IPS DF 4.7 (cell line): ENCODE measurements around the gene SKOR2.
"Not testable (repeated sequence)": the region's sequence is repeated elsewhere in the genome, so short reads cannot be mapped to it uniquely, and the experiment has no call there.

Experiments
- DNase-seq: peaks from one replicate; pipeline ENCODE4 v3.0.0-alpha.2; 2013; ENCODE audit warnings: low spot score; ENCODE audit errors: extremely low read depth

The SKOR2 gene

GRCh38 chr18:47191961-47192360 is 59.5 kb downstream of the SKOR2 start:
- no peak for DNase-seq

- DNase-seq: no peak
These were observed 63.7 kb downstream of the SKOR2 start for GRCh38 chr18:47187721-47188120.

GRCh38 chr18:47184419-47185050 is 66.9 kb downstream of the SKOR2 start:
- no peak for DNase-seq

DNA sequence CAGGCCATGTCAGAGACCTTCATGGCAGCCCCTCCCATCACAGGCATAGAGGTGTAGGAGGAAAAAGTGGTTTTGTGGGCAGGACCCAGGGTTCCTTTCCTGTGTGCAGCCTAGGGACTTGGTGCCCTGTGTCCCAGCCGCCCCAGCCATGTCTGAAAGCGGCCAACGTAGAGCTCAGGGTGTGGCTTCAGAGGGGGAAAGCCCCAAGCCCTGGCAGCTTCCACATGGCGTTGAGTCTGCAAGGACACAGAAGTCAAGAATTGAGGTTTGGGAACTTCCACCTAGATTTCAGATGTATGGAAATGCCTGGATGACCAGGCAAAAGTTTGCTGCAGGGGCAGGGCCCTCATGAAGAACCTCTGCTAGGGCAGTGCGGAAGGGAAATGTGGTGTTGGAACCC is 69.3 kb downstream of the SKOR2 start:
- DNase-seq: not testable (repeated sequence)

DNA sequence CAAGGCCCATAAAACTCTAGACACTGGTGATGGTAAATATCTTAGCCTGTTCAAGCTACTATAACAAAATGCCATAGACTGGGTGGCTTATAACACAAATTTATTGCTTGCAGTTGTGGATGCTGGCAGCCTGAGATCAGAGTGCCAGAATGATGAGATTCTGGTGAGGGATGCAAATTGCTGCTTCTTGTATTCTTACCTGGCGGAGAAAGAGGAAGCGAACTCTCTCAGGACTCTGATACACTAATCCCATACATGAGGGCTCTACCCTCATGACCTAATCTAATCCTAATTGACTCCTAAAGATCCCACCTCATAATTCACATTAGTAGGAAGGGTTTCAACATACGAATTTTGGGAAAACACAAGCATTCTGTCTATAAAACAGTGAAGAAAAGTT is 70.7 kb downstream of the SKOR2 start:
- no peak for DNase-seq

- no peak for DNase-seq
These were observed 71.9 kb downstream of the SKOR2 start for GRCh38 chr18:47179520-47179919.

- DNase-seq: no peak
These were observed 75.4 kb downstream of the SKOR2 start, which contains the start of gene IER3IP1 for GRCh38 chr18:47175898-47176575. IER3IP1 (minus strand) TSS chr18:47176364; CDS start chr18:47176277, 87 bp downstream.

GRCh38 chr18:47175283-47175897 is 76.1 kb downstream of the SKOR2 start:
- no peak for DNase-seq

- no peak for DNase-seq
These were observed 76.8 kb downstream of the SKOR2 start for GRCh38 chr18:47174545-47175116.

GRCh38 chr18:47172476-47172875 is 79.0 kb downstream of the SKOR2 start:
- DNase-seq: no peak

- no peak for DNase-seq
These were observed 82.5 kb downstream of the SKOR2 start for GRCh38 chr18:47168913-47169312.

- no peak for DNase-seq
These were observed 83.0 kb downstream of the SKOR2 start for GRCh38 chr18:47168509-47168908.

DNA sequence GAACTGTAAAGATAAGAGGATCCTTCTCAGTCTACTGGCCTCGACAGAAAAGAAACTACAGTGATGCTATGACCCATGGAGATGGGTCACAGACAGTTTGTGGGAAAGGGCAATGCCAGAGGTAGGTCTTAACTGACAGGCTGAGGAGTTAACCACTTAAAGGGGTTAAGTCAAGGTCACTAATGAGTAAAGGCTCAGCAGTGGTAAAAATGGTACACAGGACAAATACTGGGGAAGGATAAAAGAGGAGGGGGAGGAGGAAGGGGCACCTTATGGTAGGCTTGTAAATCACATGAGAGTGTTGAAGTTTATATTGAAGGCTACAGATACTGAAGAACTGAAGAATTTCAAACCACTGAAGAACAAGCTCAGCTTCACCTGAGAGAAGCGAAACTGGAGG is 85.2 kb downstream of the SKOR2 start:
- DNase-seq: no peak

DNA sequence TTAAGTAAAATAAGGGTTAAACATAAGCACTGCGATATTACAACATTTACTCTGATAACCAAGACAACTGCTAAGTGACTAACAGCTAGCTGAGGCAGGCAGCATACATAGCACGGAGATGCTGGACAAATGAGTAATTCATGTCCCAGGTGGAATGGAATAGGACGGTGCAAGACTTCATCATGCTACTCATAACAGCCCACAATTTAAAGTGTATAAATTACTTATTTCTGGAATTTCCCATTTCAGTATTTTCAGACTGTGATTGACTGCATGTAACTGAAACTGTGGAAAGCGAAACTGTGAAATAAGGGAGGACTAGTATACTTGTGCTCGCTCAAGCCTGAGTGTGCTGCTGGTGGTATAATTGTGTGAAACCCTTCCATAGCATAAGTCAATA is 88.2 kb downstream of the SKOR2 start:
- DNase-seq: no peak

- no peak for DNase-seq
These were observed 91.2 kb downstream of the SKOR2 start for GRCh38 chr18:47160256-47160655.

DNA sequence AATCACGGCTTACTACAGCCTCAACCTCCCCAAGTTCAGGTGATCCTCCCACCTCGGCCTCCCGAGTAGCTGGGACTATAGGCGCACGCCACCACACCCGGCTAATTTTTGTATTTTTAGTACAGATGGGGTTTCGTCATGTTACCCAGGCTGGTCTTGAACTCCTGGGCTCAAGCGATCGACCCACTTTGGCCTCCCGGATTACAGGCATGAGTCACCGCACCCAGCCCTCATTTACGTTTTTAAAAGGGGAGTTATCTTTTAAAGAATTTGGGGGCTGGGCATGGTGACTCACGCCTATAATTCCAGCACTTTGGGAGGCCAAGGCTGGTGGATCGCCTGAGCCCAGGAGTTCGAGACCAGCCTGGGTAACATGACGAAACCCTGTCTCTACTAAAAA is 93.1 kb downstream of the SKOR2 start:
- DNase-seq: not testable (repeated sequence)
